H1 (cell line): Measurements from ENCODE around the gene C22orf31. TPM values are rescaled to one million over a fixed set of nuclear protein-coding genes. Genes with fewer than 3 reads are reported as not detected.

Experiments used
- RFX5 ChIP-seq: IDR thresholded peaks from 2 replicates; pipeline ENCODE4 v1.6.1; 2011; ENCODE audit warnings: low read depth, low read length, improper control_type of control experiment, borderline replicate concordance
- SAP30 ChIP-seq: fragments of 300-600 bp; sonication (generic); IDR thresholded peaks from 2 replicates; pipeline ENCODE4 v1.7.1; 2012; ENCODE audit warnings: low read length, moderate library complexity, mild to moderate bottlenecking, inconsistent platforms; ENCODE audit not compliant: insufficient read depth, insufficient replicate concordance
- polyA plus RNA-seq, 7 experiments: library from polyadenylated mRNA; depleted of rRNA in 3 of 7; stranded (reverse) in 5 of 7; unstranded in 2 of 7; fragments of >200 nt in 5 of 7; fragments of 200-250 nt in 2 of 7; gene quantifications; 1 replicate in 5 of 7; 2 replicates in 1 of 7; 4 replicates in 1 of 7; pipeline versions ENCODE4 v1.2.1 to v1.2.3, GENCODE V29; 2011 to 2013; ENCODE audit warnings: missing spikeins in 2 of 7, mixed read lengths in 2 of 7
- total RNA-seq: library from RNA; stranded (reverse); fragmentation: NEBNext Ultra II Directional; extraction: Animal tissue kit (Norgen Biotek cat#: 25700); gene quantifications from 2 replicates; pipeline ENCODE4 v1.2.1, GENCODE V29; 2021

The C22orf31 gene
- total and polyA plus RNA-seq, 2 of the 8 experiments (the other 6 are each of a cell fraction or from before 2014, with no cell fraction given) = not detected

GRCh38 chr22:29109822-29110221 is 48.2 kb upstream of the C22orf31 start (continued):
- no peak for TF ChIP-seq SAP30
- no peak for TF ChIP-seq RFX5
